Activated naive CD8-positive, alpha-beta T cell (primary cell): Measurements from ENCODE around the gene MPL.
A peak's percentile ranks its signal among the peaks of the same experiment; 100 is the strongest.
"Not testable (repeated sequence)": the region's sequence is repeated elsewhere in the genome, so short reads cannot be mapped to it uniquely, and the experiment has no call there.

Experiments
- H3K27ac Mint-ChIP-seq: one replicate; pipeline ENCODE4 v1.8.0; 2021; ENCODE audit warnings: mixed read lengths
- H3K27me3 Mint-ChIP-seq: one replicate; pipeline ENCODE4 v1.8.0; 2021; ENCODE audit warnings: mixed read lengths
- H3K36me3 Mint-ChIP-seq: one replicate; pipeline ENCODE4 v1.8.0; 2021; ENCODE audit warnings: mixed read lengths
- H3K4me1 Mint-ChIP-seq: one replicate; pipeline ENCODE4 v1.8.0; 2021; ENCODE audit warnings: low read depth, mixed read lengths
- H3K4me3 Mint-ChIP-seq: one replicate; pipeline ENCODE4 v1.8.0; 2021; ENCODE audit warnings: mild to moderate bottlenecking, mixed read lengths
- H3K9me3 Mint-ChIP-seq: one replicate; pipeline ENCODE4 v1.8.0; 2021; ENCODE audit warnings: low read depth, mixed read lengths

Gene MPL

GRCh38 chr1:43367904-43368645 lies 30.5 kb downstream of the MPL start, which contains the start of gene ELOVL1:
ELOVL1 (minus strand) TSS chr1:43368011; CDS start chr1:43365609, 2,402 bp downstream.
- Mint-ChIP-seq H3K27me3 (no peaks in the 10 kb centered on the region), H3K36me3 (peaks cover 5% of the 10 kb centered on the region), H3K4me3 (peak within 1 kb of the TSS; percentile 99), H3K9me3 (no peaks in the 10 kb centered on the region), H3K4me1 (peaks cover 28% of the 10 kb centered on the region), H3K27ac (peak within 1 kb of the TSS; percentile 95)

- no peaks in the 10 kb centered on the region for H3K9me3 Mint-ChIP-seq
- H3K27me3 Mint-ChIP-seq: no peaks in the 10 kb centered on the region
- peak overlapping the region; percentile 99 for H3K4me3 Mint-ChIP-seq
- peak overlapping the region; percentile 95 for H3K27ac Mint-ChIP-seq
- peaks cover 5% of the 10 kb centered on the region for H3K36me3 Mint-ChIP-seq
- H3K4me1 Mint-ChIP-seq: peaks cover 28% of the 10 kb centered on the region
Measured at GRCh38 chr1:43368646-43369020, 31.0 kb downstream of the MPL start.

GRCh38 chr1:43369779-43370178 lies 32.2 kb downstream of the MPL start:
- H3K27me3 Mint-ChIP-seq, H3K27ac Mint-ChIP-seq, H3K36me3 Mint-ChIP-seq, H3K4me3 Mint-ChIP-seq, H3K9me3 Mint-ChIP-seq: not testable (repeated sequence)
- H3K4me1 Mint-ChIP-seq: peaks cover 28% of the 10 kb centered on the region

- Mint-ChIP-seq H3K36me3 (peaks cover 3% of the 10 kb centered on the region), H3K4me1 (peaks cover 22% of the 10 kb centered on the region), H3K27me3 (no peaks in the 10 kb centered on the region), H3K27ac (no peak overlapping the region), H3K4me3 (peak overlapping the region; percentile 3), H3K9me3 (no peaks in the 10 kb centered on the region)
Measured at GRCh38 chr1:43370564-43370963, 32.9 kb downstream of the MPL start.

- Mint-ChIP-seq H3K27me3 (no peaks in the 10 kb centered on the region), H3K4me3 (no peak overlapping the region), H3K36me3 (peaks cover 3% of the 10 kb centered on the region), H3K27ac (no peak overlapping the region), H3K9me3 (no peaks in the 10 kb centered on the region), H3K4me1 (peaks cover 17% of the 10 kb centered on the region)
Measured at GRCh38 chr1:43372172-43372571, 34.6 kb downstream of the MPL start.

- H3K4me1 Mint-ChIP-seq: peaks cover 16% of the 10 kb centered on the region
- H3K4me3 Mint-ChIP-seq: no peak overlapping the region
- H3K36me3 Mint-ChIP-seq: peaks cover 2% of the 10 kb centered on the region
- no peaks in the 10 kb centered on the region for H3K27me3 Mint-ChIP-seq
- no peaks in the 10 kb centered on the region for H3K9me3 Mint-ChIP-seq
- no peak overlapping the region for H3K27ac Mint-ChIP-seq
Measured at GRCh38 chr1:43373066-43373940, 35.7 kb downstream of the MPL start.

- H3K4me3 Mint-ChIP-seq: no peak overlapping the region
- peaks cover 2% of the 10 kb centered on the region for H3K36me3 Mint-ChIP-seq
- H3K4me1 Mint-ChIP-seq: peaks cover 12% of the 10 kb centered on the region
- no peaks in the 10 kb centered on the region for H3K27me3 Mint-ChIP-seq
- H3K9me3 Mint-ChIP-seq: no peaks in the 10 kb centered on the region
- H3K27ac Mint-ChIP-seq: no peak overlapping the region
Measured at GRCh38 chr1:43376723-43377235, 39.2 kb downstream of the MPL start.

- Mint-ChIP-seq H3K4me3 (no peak overlapping the region), H3K36me3 (peaks cover 2% of the 10 kb centered on the region), H3K4me1 (peaks cover 18% of the 10 kb centered on the region), H3K27ac (no peak overlapping the region), H3K9me3 (no peaks in the 10 kb centered on the region), H3K27me3 (no peaks in the 10 kb centered on the region)
Measured at GRCh38 chr1:43377831-43378230, 40.2 kb downstream of the MPL start.

GRCh38 chr1:43379476-43379875 lies 41.9 kb downstream of the MPL start:
- Mint-ChIP-seq H3K27ac (no peak overlapping the region), H3K9me3 (no peaks in the 10 kb centered on the region), H3K27me3 (no peaks in the 10 kb centered on the region), H3K4me1 (peaks cover 18% of the 10 kb centered on the region), H3K36me3 (peaks cover 2% of the 10 kb centered on the region), H3K4me3 (no peak overlapping the region)

GRCh38 chr1:43381612-43382011 lies 44.0 kb downstream of the MPL start:
- no peaks in the 10 kb centered on the region for H3K9me3 Mint-ChIP-seq
- peaks cover 18% of the 10 kb centered on the region for H3K4me1 Mint-ChIP-seq
- H3K27ac Mint-ChIP-seq: peak overlapping the region; percentile 30
- H3K4me3 Mint-ChIP-seq: no peak overlapping the region
- H3K27me3 Mint-ChIP-seq: no peaks in the 10 kb centered on the region
- peaks cover 2% of the 10 kb centered on the region for H3K36me3 Mint-ChIP-seq

GRCh38 chr1:43382027-43382779 lies 44.6 kb downstream of the MPL start:
- no peak overlapping the region for H3K4me3 Mint-ChIP-seq
- no peaks in the 10 kb centered on the region for H3K27me3 Mint-ChIP-seq
- no peaks in the 10 kb centered on the region for H3K9me3 Mint-ChIP-seq
- H3K36me3 Mint-ChIP-seq: peaks cover 2% of the 10 kb centered on the region
- no peak overlapping the region for H3K27ac Mint-ChIP-seq
- H3K4me1 Mint-ChIP-seq: peaks cover 18% of the 10 kb centered on the region

GRCh38 chr1:43383449-43383848 lies 45.8 kb downstream of the MPL start:
- H3K36me3 Mint-ChIP-seq: peaks cover 2% of the 10 kb centered on the region
- H3K4me1 Mint-ChIP-seq: peaks cover 30% of the 10 kb centered on the region
- H3K4me3 Mint-ChIP-seq: no peak overlapping the region
- H3K27me3 Mint-ChIP-seq: no peaks in the 10 kb centered on the region
- H3K27ac Mint-ChIP-seq: no peak overlapping the region
- H3K9me3 Mint-ChIP-seq: no peaks in the 10 kb centered on the region

GRCh38 chr1:43386676-43387075 lies 49.1 kb downstream of the MPL start:
- no peak overlapping the region for H3K4me3 Mint-ChIP-seq
- H3K36me3 Mint-ChIP-seq: no peaks in the 10 kb centered on the region
- no peaks in the 10 kb centered on the region for H3K27me3 Mint-ChIP-seq
- H3K9me3 Mint-ChIP-seq: no peaks in the 10 kb centered on the region
- H3K27ac Mint-ChIP-seq: no peak overlapping the region
- peaks cover 44% of the 10 kb centered on the region for H3K4me1 Mint-ChIP-seq

GRCh38 chr1:43387976-43388599 lies 50.5 kb downstream of the MPL start:
- no peaks in the 10 kb centered on the region for H3K27me3 Mint-ChIP-seq
- H3K9me3 Mint-ChIP-seq: no peaks in the 10 kb centered on the region
- peak overlapping the region; percentile 100 for H3K4me3 Mint-ChIP-seq
- H3K4me1 Mint-ChIP-seq: peaks cover 43% of the 10 kb centered on the region
- H3K27ac Mint-ChIP-seq: peak overlapping the region; percentile 99
- H3K36me3 Mint-ChIP-seq: no peaks in the 10 kb centered on the region
